Measurements from ENCODE around the gene AMFR.

Gene AMFR

GRCh38 chr16:56448005-56448404 lies 22.7 kb upstream of the AMFR start:
- DNase-seq (ENCODE audit: insufficient read length, low spot score) (no peak), FAIRE-seq (no peak)
- no peak for TF ChIP-seq POLR2A (IDR thresholded peaks at IDR 0.05; ENCODE audit: low read depth, low read length)

GRCh38 chr16:56447286-56447685 lies 21.9 kb upstream of the AMFR start:
- DNase-seq (ENCODE audit: insufficient read length, low spot score) = no peak
- no peak for FAIRE-seq
- TF ChIP-seq POLR2A (IDR thresholded peaks at IDR 0.05; ENCODE audit: low read depth, low read length) = no peak

- no peak for TF ChIP-seq POLR2A (IDR thresholded peaks at IDR 0.05; ENCODE audit: low read depth, low read length)
- DNase-seq (ENCODE audit: insufficient read length, low spot score) = no peak
- FAIRE-seq = no peak
These were observed 12.7 kb upstream of the AMFR start for GRCh38 chr16:56438038-56438437.

- FAIRE-seq (no peak), DNase-seq (ENCODE audit: insufficient read length, low spot score) (no peak)
- TF ChIP-seq POLR2A (IDR thresholded peaks at IDR 0.05; ENCODE audit: low read depth, low read length) = no peak
These were observed 10.9 kb upstream of the AMFR start for GRCh38 chr16:56436258-56436657.

GRCh38 chr16:56428091-56428490 lies 2.7 kb upstream of the AMFR start:
- TF ChIP-seq POLR2A (IDR thresholded peaks at IDR 0.05; ENCODE audit: low read depth, low read length) = no peak
- no peak for FAIRE-seq
- no peak for DNase-seq (ENCODE audit: insufficient read length, low spot score)

GRCh38 chr16:56426585-56426984 lies 1.2 kb upstream of the AMFR start:
- FAIRE-seq = no peak
- no peak for DNase-seq (ENCODE audit: insufficient read length, low spot score)
- no peak for TF ChIP-seq POLR2A (IDR thresholded peaks at IDR 0.05; ENCODE audit: low read depth, low read length)

- TF ChIP-seq POLR2A (IDR thresholded peaks at IDR 0.05; ENCODE audit: low read depth, low read length) = no peak
- DNase-seq (ENCODE audit: insufficient read length, low spot score) (peak; percentile 14), FAIRE-seq (no peak)
These were observed 430 bp downstream of the AMFR start for GRCh38 chr16:56424791-56425438.

GRCh38 chr16:56424404-56424764 lies 961 bp downstream of the AMFR start:
- DNase-seq (ENCODE audit: insufficient read length, low spot score) = no peak
- no peak for TF ChIP-seq POLR2A (IDR thresholded peaks at IDR 0.05; ENCODE audit: low read depth, low read length)
- FAIRE-seq = no peak

GRCh38 chr16:56423584-56424403 lies 1.6 kb downstream of the AMFR start:
- FAIRE-seq (peak; percentile 6), DNase-seq (ENCODE audit: insufficient read length, low spot score) (no peak)
- TF ChIP-seq POLR2A (IDR thresholded peaks at IDR 0.05; ENCODE audit: low read depth, low read length) = no peak

GRCh38 chr16:56422896-56423441 lies 2.4 kb downstream of the AMFR start:
- DNase-seq (ENCODE audit: insufficient read length, low spot score) (no peak), FAIRE-seq (no peak)

GRCh38 chr16:56421976-56422669 lies 3.2 kb downstream of the AMFR start:
- FAIRE-seq (no peak), DNase-seq (ENCODE audit: insufficient read length, low spot score) (no peak)
- TF ChIP-seq POLR2A (IDR thresholded peaks at IDR 0.05; ENCODE audit: low read depth, low read length) = no peak

More at GRCh38 chr16:56422896-56423441, 2.4 kb downstream of the AMFR start:
- no peak for TF ChIP-seq POLR2A (IDR thresholded peaks at IDR 0.05; ENCODE audit: low read depth, low read length)

GRCh38 chr16:56421313-56421712 lies 4.0 kb downstream of the AMFR start:
- no peak for TF ChIP-seq POLR2A (IDR thresholded peaks at IDR 0.05; ENCODE audit: low read depth, low read length)
- no peak for FAIRE-seq
- no peak for DNase-seq (ENCODE audit: insufficient read length, low spot score)

- FAIRE-seq = no peak
- no peak for DNase-seq (ENCODE audit: insufficient read length, low spot score)
- no peak for TF ChIP-seq POLR2A (IDR thresholded peaks at IDR 0.05; ENCODE audit: low read depth, low read length)
These were observed 4.7 kb downstream of the AMFR start for GRCh38 chr16:56420613-56421012.
